ENCODE results near the gene CRLF2.
A peak's percentile ranks its signal among the peaks of the same experiment; 100 is the strongest.
"Not testable (repeated sequence)": the region's sequence is repeated elsewhere in the genome, so short reads cannot be mapped to it uniquely, and the experiment has no call there.

CRLF2 gene

GRCh38 chrX:1190596-1191145 lies 21.8 kb downstream of the CRLF2 start:
- H3K4me3 ChIP-seq (ENCODE audit: low read depth, low read length): no peak overlapping the region
- TF ChIP-seq CTCF (conservative IDR thresholded peaks at IDR 0.05; ENCODE audit: low read depth, low read length): no peak
- DNase-seq (ENCODE audit: low read depth): no peak

- no peak overlapping the region for H3K4me3 ChIP-seq (ENCODE audit: low read depth, low read length)
- no peak for TF ChIP-seq CTCF (conservative IDR thresholded peaks at IDR 0.05; ENCODE audit: low read depth, low read length)
- DNase-seq (ENCODE audit: low read depth): no peak
Measured at GRCh38 chrX:1185561-1185960, 26.9 kb downstream of the CRLF2 start.

GRCh38 chrX:1182211-1182610 lies 30.2 kb downstream of the CRLF2 start:
- no peak for DNase-seq (ENCODE audit: low read depth)
- H3K4me3 ChIP-seq (ENCODE audit: low read depth, low read length): no peak overlapping the region
- TF ChIP-seq CTCF (conservative IDR thresholded peaks at IDR 0.05; ENCODE audit: low read depth, low read length): no peak

- DNase-seq (ENCODE audit: low read depth); H3K4me3 ChIP-seq (ENCODE audit: low read depth, low read length): not testable (repeated sequence)
Measured at GRCh38 chrX:1181661-1182060, 30.8 kb downstream of the CRLF2 start.

- H3K4me3 ChIP-seq (ENCODE audit: low read depth, low read length): no peak overlapping the region
- TF ChIP-seq CTCF (conservative IDR thresholded peaks at IDR 0.05; ENCODE audit: low read depth, low read length): no peak
- no peak for DNase-seq (ENCODE audit: low read depth)
Measured at GRCh38 chrX:1181170-1181569, 31.3 kb downstream of the CRLF2 start.

GRCh38 chrX:1178580-1179057 lies 33.8 kb downstream of the CRLF2 start:
- DNase-seq (ENCODE audit: low read depth): peak; percentile 6
- H3K4me3 ChIP-seq (ENCODE audit: low read depth, low read length): no peak overlapping the region
- no peak for TF ChIP-seq CTCF (conservative IDR thresholded peaks at IDR 0.05; ENCODE audit: low read depth, low read length)

- H3K4me3 ChIP-seq (ENCODE audit: low read depth, low read length); DNase-seq (ENCODE audit: low read depth): not testable (repeated sequence)
Measured at GRCh38 chrX:1176531-1177320, 35.7 kb downstream of the CRLF2 start.

GRCh38 chrX:1174609-1175545 lies 37.6 kb downstream of the CRLF2 start:
- H3K4me3 ChIP-seq (ENCODE audit: low read depth, low read length); DNase-seq (ENCODE audit: low read depth): not testable (repeated sequence)

GRCh38 chrX:1173435-1173834 lies 39.0 kb downstream of the CRLF2 start:
- not testable (repeated sequence) for DNase-seq (ENCODE audit: low read depth); H3K4me3 ChIP-seq (ENCODE audit: low read depth, low read length)
